K562 (cell line): ENCODE results near the gene SHISA4. TPM values are rescaled to one million over a fixed set of nuclear protein-coding genes. Genes with fewer than 3 reads are reported as not detected.

Experiments
- ATAC-seq: fragments of 200-7000 bp; cut with Tn5 transposase; 3 replicates; pipeline ENCODE4 v1.9.1; 2020; ENCODE audit warnings: moderate library complexity
- BruUV-seq: library from RNA; stranded (reverse); fragments of 400-500 nt; replicated peaks from 2 replicates; lab custom pipeline; 2021; lab: Mats Ljungman, UMichigan
- CTCF ChIA-PET: fragments of 300-600 bp; formaldehyde crosslinking; extraction: SDS; loops from one replicate; lab custom pipeline; 2021; ENCODE audit warnings: low intra/inter-chr PET ratio; lab: Yijun Ruan, JAX
- POLR2A ChIA-PET: fragments of 300-600, 350-650 bp; sonication (Branson Sonifier 250); formaldehyde crosslinking; extraction: SDS; loops from one replicate; lab custom pipeline; 2021; ENCODE audit warnings: antibody characterized with exemption, inconsistent platforms; lab: Yijun Ruan, JAX
- DNase-seq, 4 experiments: peaks; one replicate each; pipeline versions ENCODE4 v3.0.0 to v3.0.0-alpha.2; 2011 to 2018; ENCODE audit warnings: low spot score in 3 of 4, mixed read lengths in 3 of 4; ENCODE audit errors: extremely low read depth in 1 of 4
- FAIRE-seq: peaks from 2 replicates; lab custom pipeline; 2011; peaks lifted over from hg19 to GRCh38; lab: Jason Lieb, UNC
- H2AFZ ChIP-seq: 2 replicates; pipeline ENCODE4 v1.6.0; 2011; ENCODE audit warnings: low read depth, low read length, control low read depth, inconsistent platforms
- H3K27ac ChIP-seq: fragments of 200-600 bp; 3 replicates; pipeline ENCODE4 v1.8.0; 2011; ENCODE audit warnings: low read depth, mild to moderate bottlenecking, control low read depth, inconsistent platforms, low read length, moderate library complexity, mixed read lengths; ENCODE audit errors: extremely low read depth
- H3K27me3 ChIP-seq, 2 experiments: fragments of 300-600 bp in 1 of 2; 2 replicates in 1 of 2; 3 replicates in 1 of 2; pipeline versions ENCODE4 v1.6.0 to v1.8.0; 2011; ENCODE audit warnings: inconsistent platforms in 2 of 2, low read length in 2 of 2, mild to moderate bottlenecking in 1 of 2, mixed read lengths in 1 of 2, moderate library complexity in 1 of 2; ENCODE audit not compliant: control insufficient read depth in 2 of 2, insufficient read depth in 2 of 2
- H3K36me3 ChIP-seq: fragments of 300-600 bp; 3 replicates; pipeline ENCODE4 v1.8.0; 2011; ENCODE audit warnings: mild to moderate bottlenecking, low read length, inconsistent platforms; ENCODE audit not compliant: control insufficient read depth, insufficient read depth
- H3K4me1 ChIP-seq, 2 experiments: fragments of 200-600 bp in 1 of 2; replicated peaks in 1 of 2; 2 replicates in 1 of 2; 3 replicates in 1 of 2; pipeline versions ENCODE4 v1.5.1 to v1.8.0; 2011; ENCODE audit warnings: inconsistent platforms in 2 of 2, low read length in 2 of 2, mild to moderate bottlenecking in 1 of 2, mixed read lengths in 1 of 2, moderate library complexity in 1 of 2; ENCODE audit not compliant: control insufficient read depth in 2 of 2, insufficient read depth in 2 of 2
- H3K4me2 ChIP-seq: 2 replicates; pipeline ENCODE4 v1.6.1; 2011; ENCODE audit warnings: low read length, control low read depth, inconsistent platforms, mixed read lengths; ENCODE audit not compliant: insufficient read depth
- H3K4me3 ChIP-seq: fragments of 200-600 bp; sonication (generic), shearing (Covaris generic); 2 replicates; pipeline ENCODE4 v1.5.1; 2016; ENCODE audit warnings: control low read depth, inconsistent platforms
- H3K79me2 ChIP-seq: fragments of 200-600 bp; 3 replicates; pipeline ENCODE4 v1.8.0; 2011; ENCODE audit warnings: low read length, inconsistent platforms; ENCODE audit not compliant: control insufficient read depth, insufficient read depth
- H3K9ac ChIP-seq, 2 experiments: 2 replicates each; pipeline versions ENCODE4 v1.6.0 to v1.6.1; 2011; ENCODE audit warnings: low read depth in 2 of 2, low read length in 2 of 2, control low read depth in 1 of 2, inconsistent platforms in 1 of 2, mild to moderate bottlenecking in 1 of 2, mixed read lengths in 1 of 2; ENCODE audit not compliant: insufficient read depth in 1 of 2
- H3K9me1 ChIP-seq: one replicate; pipeline ENCODE4 v1.6.0; 2011; ENCODE audit warnings: inconsistent platforms, mild to moderate bottlenecking, low read length, moderate library complexity; ENCODE audit not compliant: control insufficient read depth, insufficient read depth
- H3K9me3 ChIP-seq: replicated peaks from 2 replicates; pipeline ENCODE4 v1.5.1; 2011; ENCODE audit warnings: low read depth, low read length, inconsistent platforms; ENCODE audit not compliant: control insufficient read depth, insufficient read depth
- H4K20me1 ChIP-seq: replicated peaks from 2 replicates; pipeline ENCODE4 v1.6.1; 2011; ENCODE audit warnings: low read length, inconsistent platforms, mixed read lengths; ENCODE audit not compliant: control insufficient read depth, insufficient read depth
- ATF1 ChIP-seq, 2 experiments: fragments of 450-650 bp in 1 of 2; IDR thresholded peaks; 2 replicates each; pipeline ENCODE4 v1.6.1; 2016; ENCODE audit warnings: missing compliant biosample characterization in 1 of 2, missing genetic modification characterization in 1 of 2
- CBFA2T3 ChIP-seq: fragments of 450-650 bp; IDR thresholded peaks from 2 replicates; pipeline ENCODE4 v1.6.1; 2017
- FOXK2 ChIP-seq, 2 experiments: fragments of 450-650 bp; IDR thresholded peaks in 1 of 2; conservative IDR thresholded peaks in 1 of 2; 2 replicates each; pipeline ENCODE4 v1.6.1; 2016; ENCODE audit warnings: low read depth in 2 of 2, mild to moderate bottlenecking in 1 of 2
- GTF2E2 ChIP-seq: fragments of 200-800 bp; sonication (Bioruptor generic); IDR thresholded peaks from 2 replicates; pipeline ENCODE4 v1.6.1; 2016; ENCODE audit warnings: missing genetic modification characterization, missing compliant biosample characterization
- GTF3C2 ChIP-seq: IDR thresholded peaks from 3 replicates; pipeline ENCODE4 v1.6.1; 2011; ENCODE audit warnings: borderline replicate concordance, mild to moderate bottlenecking, moderate library complexity; ENCODE audit not compliant: insufficient read length; ENCODE audit errors: extremely low read depth
- HDAC1 ChIP-seq, 2 experiments: fragments of 450-650 bp; IDR thresholded peaks; 2 replicates each; pipeline ENCODE4 v1.6.1; 2016 to 2017; ENCODE audit warnings: inconsistent platforms in 1 of 2, mild to moderate bottlenecking in 1 of 2, moderate library complexity in 1 of 2
- HMG20B ChIP-seq: fragments of 250-450 bp; sonication (Bioruptor Pico); IDR thresholded peaks from 2 replicates; pipeline ENCODE4 v1.5.0; 2021; ENCODE audit warnings: mild to moderate bottlenecking
- NR1H2 ChIP-seq: sonication (generic); formaldehyde crosslinking; IDR thresholded peaks from 2 replicates; pipeline ENCODE4 v1.4.0; 2020; ENCODE audit warnings: mild to moderate bottlenecking, missing genetic modification reagents
- PATZ1 ChIP-seq: fragments of 250-450 bp; sonication (Bioruptor Pico); IDR thresholded peaks from 2 replicates; pipeline ENCODE4 v1.5.0; 2020; ENCODE audit warnings: mild to moderate bottlenecking, borderline replicate concordance
- PHF8 ChIP-seq: fragments of 200-600 bp; sonication (generic); IDR thresholded peaks from 2 replicates; pipeline ENCODE4 v1.6.1; 2012; ENCODE audit warnings: mixed run types, mild to moderate bottlenecking, inconsistent platforms, low read length, moderate library complexity, borderline replicate concordance
- POLR2H ChIP-seq: IDR thresholded peaks from 2 replicates; pipeline ENCODE4 v1.6.1; 2016; ENCODE audit warnings: missing genetic modification characterization, low read depth, mild to moderate bottlenecking, control low read depth, missing compliant biosample characterization, moderate library complexity
- SOX6 ChIP-seq: fragments of 450-650 bp; IDR thresholded peaks from 2 replicates; pipeline ENCODE4 v1.6.1; 2014; ENCODE audit warnings: mild to moderate bottlenecking
- TAF15 ChIP-seq: fragments of 200-400 bp; formaldehyde crosslinking; IDR thresholded peaks from 2 replicates; pipeline ENCODE4 v1.6.1; 2017; ENCODE audit warnings: mild to moderate bottlenecking, low read depth, low read length, moderate library complexity
- TAL1 ChIP-seq: fragments of 450-650 bp; IDR thresholded peaks from 2 replicates; pipeline ENCODE4 v1.6.1; 2016; ENCODE audit warnings: mild to moderate bottlenecking
- TCFL5 ChIP-seq: fragments of 250-450 bp; sonication (Bioruptor Pico); conservative IDR thresholded peaks from 2 replicates; pipeline ENCODE4 v1.6.1; 2021; ENCODE audit warnings: mild to moderate bottlenecking, moderate library complexity, matching md5 sums
- THRAP3 ChIP-seq: fragments of 450-650 bp; IDR thresholded peaks from 2 replicates; pipeline ENCODE4 v1.6.1; 2016; ENCODE audit warnings: mild to moderate bottlenecking, inconsistent platforms, borderline replicate concordance
- WGBS: fragments of 100-300 bp; shearing (Covaris generic); methylation state at CpG from one replicate; pipeline ENCODE4 v1.1.6; 2016; ENCODE audit warnings: low coverage, mixed read lengths; ENCODE audit not compliant: insufficient coverage; ENCODE audit errors: missing lambda C conversion rate; 5-methylcytosine and 5-hydroxymethylcytosine counted together
- in situ Hi-C: fragments of 300-500 bp; cut with MboI; formaldehyde crosslinking; loops from 4 replicates; pipeline ENCODE4 v1.15.0; 2018; ENCODE audit warnings: inconsistent platforms, mixed read lengths
- intact Hi-C: fragments of 100-400 bp; cut with micrococcal nuclease; formaldehyde crosslinking; loops from 2 replicates; pipeline ENCODE4 v1.14.2; 2022
- polyA plus RNA-seq, 8 experiments: library from polyadenylated mRNA; depleted of rRNA in 4 of 8; stranded (reverse) in 5 of 8; unstranded in 3 of 8; fragments of >200 nt; fragmentation: Nextera tagmentation in 2 of 8; fragmentation: Illumina TruSeq in 1 of 8; extraction: Ambion mirVana in 2 of 8; extraction: Trizol in 1 of 8; gene quantifications; 2 replicates each; pipeline versions ENCODE4 v1.2.1 to v1.2.3, GENCODE V29; 2011 to 2014; ENCODE audit warnings: inconsistent platforms in 1 of 8, missing spikeins in 1 of 8
- total RNA-seq, 7 experiments: library from RNA; depleted of rRNA in 6 of 7; stranded (reverse); fragments of >200 nt in 6 of 7; fragmentation: Illumina TruSeq in 2 of 7; extraction: Trizol in 2 of 7; gene quantifications; 2 replicates each; pipeline versions ENCODE4 v1.2.1 to v1.2.3, GENCODE V29; 2011 to 2021; ENCODE audit warnings: low replicate concordance in 1 of 7
- TF ChIP-seq, protein P1 (sequence below): fragments of 250-450 bp; sonication (Bioruptor Pico); IDR thresholded peaks from 2 replicates; pipeline ENCODE4 v1.8.0; 2022; ENCODE audit warnings: inconsistent platforms, mild to moderate bottlenecking, moderate library complexity, borderline replicate concordance

Gene SHISA4
- total and polyA plus RNA-seq, 9 of the 15 experiments (the other 6 are each of a cell fraction or from before 2014, with no cell fraction given), result 0.15 to 0.95 (median 0.68) TPM; not detected in 2

DNA sequence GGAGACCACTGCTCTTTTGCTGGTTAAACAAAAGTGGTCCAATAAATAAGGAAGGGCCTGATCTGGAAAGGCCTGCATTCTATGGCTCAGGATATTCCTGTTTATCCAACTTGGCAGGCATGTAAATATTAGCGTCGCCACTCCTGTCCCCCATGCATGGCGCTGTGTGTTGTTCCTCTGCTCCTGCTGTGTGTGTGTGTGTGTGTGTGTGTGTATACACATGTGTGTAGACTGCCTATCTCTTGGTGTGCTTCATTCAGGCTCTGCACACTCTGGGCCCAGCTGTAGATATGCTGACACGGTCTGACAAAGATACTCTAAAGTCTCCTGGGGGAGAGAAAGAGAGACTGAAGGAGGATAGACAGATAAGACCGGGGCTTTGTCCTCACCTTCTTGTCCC lies 50.9 kb downstream of the SHISA4 start:
- Histone ChIP-seq H3K79me2 (no peaks in the 10 kb centered on the region), H3K27ac (peak overlapping the region; percentile 50; the same call in 2 of the 3 replicates), H3K9me1 (no peaks in the 10 kb centered on the region), H3K4me3 (no peak overlapping the region), H3K4me2 (peak overlapping the region; percentile 32; the same call in 1 of the 2 replicates), H3K9ac (peak overlapping the region in 1 of 2 experiments; percentile 33; a peak in 1 of 4 replicates), H3K9me3 (no peaks in the 10 kb centered on the region), H3K27me3 (no peaks in the 10 kb centered on the region), H3K4me1 (peaks cover 28 to 30% of the 10 kb centered on the region in 2 experiments), H3K36me3 (no peaks in the 10 kb centered on the region), H4K20me1 (no peaks in the 10 kb centered on the region), H2AFZ (peak overlapping the region; percentile 70)
- peak; percentile 19 for ATAC-seq
- 36% methylated on average over 4 of the region's 5 CpGs for WGBS
- in situ Hi-C loops (no loop called here), intact Hi-C loops (no loop called here)
- peak; percentile 60 for FAIRE-seq
- ChIA-PET CTCF (no interaction called here), POLR2A (interaction anchor here (2.0 kb wide), 1 partner anchor 13 kb away, joined by 5 read pairs; no protein-coding TSS in a partner anchor)
- no TSS peak for BruUV-seq
- peak in 2 of 4 experiments; percentile 28 to 72 for DNase-seq
- TF ChIP-seq, protein P1, sequence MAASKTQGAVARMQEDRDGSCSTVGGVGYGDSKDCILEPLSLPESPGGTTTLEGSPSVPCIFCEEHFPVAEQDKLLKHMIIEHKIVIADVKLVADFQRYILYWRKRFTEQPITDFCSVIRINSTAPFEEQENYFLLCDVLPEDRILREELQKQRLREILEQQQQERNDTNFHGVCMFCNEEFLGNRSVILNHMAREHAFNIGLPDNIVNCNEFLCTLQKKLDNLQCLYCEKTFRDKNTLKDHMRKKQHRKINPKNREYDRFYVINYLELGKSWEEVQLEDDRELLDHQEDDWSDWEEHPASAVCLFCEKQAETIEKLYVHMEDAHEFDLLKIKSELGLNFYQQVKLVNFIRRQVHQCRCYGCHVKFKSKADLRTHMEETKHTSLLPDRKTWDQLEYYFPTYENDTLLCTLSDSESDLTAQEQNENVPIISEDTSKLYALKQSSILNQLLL (CRISPR knock-in tag), result no peak
- no peak for TF ChIP-seq NR1H2 (CRISPR knock-in tag)
- TF ChIP-seq TAL1, result peak; percentile 22; the same call in 1 of the 2 replicates
- no peak for TF ChIP-seq TCFL5 (CRISPR knock-in tag)
- no peak for TF ChIP-seq GTF2E2 (tag)
- TF ChIP-seq CBFA2T3, result peak; percentile 77
- no peak for TF ChIP-seq PATZ1 (CRISPR knock-in tag)
- 0 out of 4 replicates have a peak, but pooled peaks have one; percentile 15 to 49 for TF ChIP-seq FOXK2 (conservative IDR thresholded peaks at IDR 0.05 in 1 of 2, IDR thresholded peaks at IDR 0.05 in 1 of 2; ENCODE audit: low read depth in 2 of 2)
- peak in 1 of 2 experiments; percentile 39; a peak in 2 of 4 replicates for TF ChIP-seq HDAC1 (IDR thresholded peaks at IDR 0.05)
- TF ChIP-seq PHF8, result no peak
- no peak for TF ChIP-seq GTF3C2
- TF ChIP-seq ATF1 (CRISPR knock-in tag; IDR thresholded peaks at IDR 0.05), result no peak
- TF ChIP-seq ATF1 (tag; IDR thresholded peaks at IDR 0.05), result 0 out of 2 replicates have a peak, but pooled peaks have one; percentile 11
- TF ChIP-seq SOX6, result 0 out of 2 replicates have a peak, but pooled peaks have one; percentile 11
- TF ChIP-seq THRAP3, result no peak
- TF ChIP-seq HMG20B, result no peak
- TF ChIP-seq POLR2H (tag), result no peak
- TF ChIP-seq TAF15, result no peak
